SK-N-SH treated with all-trans-retinoic acid at 6 μM for 48 hours (cell line): Measurements from ENCODE around the gene OGDHL.

ENCODE experiments used
- ATAC-seq: fragments of 200-7000 bp; cut with Tn5 transposase; 3 replicates; pipeline ENCODE4 v1.9.1; 2020; ENCODE audit warnings: mild to moderate bottlenecking, moderate library complexity
- ARNTL ChIP-seq: fragments of 450-650 bp; formaldehyde crosslinking; IDR thresholded peaks from 2 replicates; pipeline ENCODE4 v1.5.0; 2020; ENCODE audit warnings: low read depth, mild to moderate bottlenecking, moderate library complexity, borderline replicate concordance
- BACH2 ChIP-seq: fragments of 250-450 bp; sonication (Bioruptor Pico); IDR thresholded peaks from 2 replicates; pipeline ENCODE4 v1.9.0; 2021; ENCODE audit warnings: mild to moderate bottlenecking, borderline replicate concordance
- CSDC2 ChIP-seq: fragments of 250-450 bp; sonication (Bioruptor Pico); IDR thresholded peaks from 2 replicates; pipeline ENCODE4 v1.5.0; 2020; ENCODE audit warnings: mild to moderate bottlenecking, moderate library complexity
- CSRNP3 ChIP-seq: fragments of 250-450 bp; sonication (Bioruptor Pico); IDR thresholded peaks from 2 replicates; pipeline ENCODE4 v1.5.1; 2021; ENCODE audit warnings: mild to moderate bottlenecking, moderate library complexity
- ESRRG ChIP-seq: fragments of 250-450 bp; sonication (Bioruptor Pico); IDR thresholded peaks from 2 replicates; pipeline ENCODE4 v1.6.1; 2021; ENCODE audit warnings: mild to moderate bottlenecking
- GLIS3 ChIP-seq: fragments of 250-450 bp; sonication (Bioruptor Pico); IDR thresholded peaks from 2 replicates; pipeline ENCODE4 v1.5.0; 2020; ENCODE audit warnings: mild to moderate bottlenecking, moderate library complexity
- OSR1 ChIP-seq: fragments of 250-450 bp; sonication (Bioruptor Pico); IDR thresholded peaks from 2 replicates; pipeline ENCODE4 v1.8.0; 2022; ENCODE audit warnings: moderate library complexity, mild to moderate bottlenecking, inconsistent platforms
- PATZ1 ChIP-seq: fragments of 250-450 bp; sonication (Bioruptor Pico); IDR thresholded peaks from 2 replicates; pipeline ENCODE4 v1.8.0; 2020; ENCODE audit warnings: mild to moderate bottlenecking, moderate library complexity, borderline replicate concordance
- POU6F1 ChIP-seq: fragments of 250-450 bp; sonication (Bioruptor Pico); IDR thresholded peaks from 2 replicates; pipeline ENCODE4 v1.8.0; 2021; ENCODE audit warnings: low read depth, mild to moderate bottlenecking, moderate library complexity, borderline replicate concordance
- PPARA ChIP-seq: fragments of 250-450 bp; sonication (Bioruptor Pico); IDR thresholded peaks from 2 replicates; pipeline ENCODE4 v1.5.0; 2020; ENCODE audit warnings: mild to moderate bottlenecking, borderline replicate concordance
- RARB ChIP-seq: fragments of 250-450 bp; sonication (Bioruptor Pico); IDR thresholded peaks from 2 replicates; pipeline ENCODE4 v1.8.0; 2021; ENCODE audit warnings: mild to moderate bottlenecking, moderate library complexity
- SNAI2 ChIP-seq: fragments of 250-450 bp; sonication (Bioruptor Pico); IDR thresholded peaks from 2 replicates; pipeline ENCODE4 v1.5.0; 2020; ENCODE audit warnings: mild to moderate bottlenecking, moderate library complexity
- TCF4 ChIP-seq: fragments of 250-450 bp; sonication (Bioruptor Pico); IDR thresholded peaks from 2 replicates; pipeline ENCODE4 v1.8.0; 2021; ENCODE audit warnings: mild to moderate bottlenecking, moderate library complexity, borderline replicate concordance
- TOX ChIP-seq: fragments of 250-450 bp; sonication (Bioruptor Pico); IDR thresholded peaks from 2 replicates; pipeline ENCODE4 v1.8.0; 2021; ENCODE audit warnings: mild to moderate bottlenecking, moderate library complexity, borderline replicate concordance
- TSHZ2 ChIP-seq: fragments of 250-450 bp; sonication (Bioruptor Pico); IDR thresholded peaks from 2 replicates; pipeline ENCODE4 v1.5.0; 2020; ENCODE audit warnings: mild to moderate bottlenecking, moderate library complexity
- ZC3H10 ChIP-seq: fragments of 250-450 bp; sonication (Bioruptor Pico); IDR thresholded peaks from 2 replicates; pipeline ENCODE4 v1.5.1; 2021; ENCODE audit warnings: mild to moderate bottlenecking, moderate library complexity
- ZFP3 ChIP-seq: fragments of 250-450 bp; sonication (Bioruptor Pico); IDR thresholded peaks from 2 replicates; pipeline ENCODE4 v1.5.0; 2020; ENCODE audit warnings: mild to moderate bottlenecking, moderate library complexity
- ZFP30 ChIP-seq: fragments of 450-650 bp; formaldehyde crosslinking; IDR thresholded peaks from 2 replicates; pipeline ENCODE4 v1.5.0; 2022; ENCODE audit warnings: mild to moderate bottlenecking, moderate library complexity
- ZNF565 ChIP-seq: fragments of 450-650 bp; formaldehyde crosslinking; conservative IDR thresholded peaks from 2 replicates; pipeline ENCODE4 v1.5.0; 2020; ENCODE audit warnings: low read depth, mild to moderate bottlenecking, moderate library complexity
- ZNF70 ChIP-seq: fragments of 450-650 bp; formaldehyde crosslinking; IDR thresholded peaks from 2 replicates; pipeline ENCODE4 v1.5.0; 2020; ENCODE audit warnings: mild to moderate bottlenecking, moderate library complexity
- ZNF8 ChIP-seq: fragments of 450-650 bp; formaldehyde crosslinking; IDR thresholded peaks from 2 replicates; pipeline ENCODE4 v1.5.0; 2020; ENCODE audit warnings: mild to moderate bottlenecking, moderate library complexity

OGDHL gene

GRCh38 chr10:49690698-49691356 lies 71.3 kb downstream of the OGDHL start:
- peak; percentile 95 for ATAC-seq
- TF ChIP-seq OSR1 (CRISPR knock-in tag) (no peak), TCF4 (0 out of 2 replicates have a peak, but pooled peaks have one; percentile 21)

- no peak for TF ChIP-seq ZC3H10 (CRISPR knock-in tag)
- no peak for TF ChIP-seq PPARA (CRISPR knock-in tag)
- TF ChIP-seq BACH2 (CRISPR knock-in tag) = no peak
- no peak for TF ChIP-seq TCF4
- no peak for TF ChIP-seq SNAI2 (CRISPR knock-in tag)
- no peak for TF ChIP-seq ZNF565 (CRISPR knock-in tag)
- TF ChIP-seq ZNF8 (CRISPR knock-in tag) = no peak
- no peak for TF ChIP-seq TOX (CRISPR knock-in tag)
- TF ChIP-seq ZNF70 (CRISPR knock-in tag) = no peak
- no peak for TF ChIP-seq CSDC2 (CRISPR knock-in tag)
- no peak for TF ChIP-seq CSRNP3 (CRISPR knock-in tag)
- no peak for TF ChIP-seq ZFP3 (CRISPR knock-in tag)
- TF ChIP-seq PATZ1 (CRISPR knock-in tag) = no peak
- no peak for TF ChIP-seq TSHZ2 (CRISPR knock-in tag)
- no peak for TF ChIP-seq RARB (CRISPR knock-in tag)
- TF ChIP-seq ESRRG (CRISPR knock-in tag) = no peak
- ATAC-seq = no peak
Observed at GRCh38 chr10:49689882-49690510, 72.1 kb downstream of the OGDHL start.

GRCh38 chr10:49688920-49689319 lies 73.2 kb downstream of the OGDHL start:
- TF ChIP-seq TOX (CRISPR knock-in tag) (no peak), ARNTL (CRISPR knock-in tag) (no peak), ZNF70 (CRISPR knock-in tag) (no peak), ZFP30 (CRISPR knock-in tag) (no peak), ZFP3 (CRISPR knock-in tag) (no peak), BACH2 (CRISPR knock-in tag) (no peak), CSDC2 (CRISPR knock-in tag) (no peak), GLIS3 (CRISPR knock-in tag) (no peak), ZC3H10 (CRISPR knock-in tag) (no peak), PPARA (CRISPR knock-in tag) (no peak), TCF4 (no peak)
- no peak for ATAC-seq

- no peak for ATAC-seq
- TF ChIP-seq TSHZ2 (CRISPR knock-in tag) = no peak
- TF ChIP-seq ZC3H10 (CRISPR knock-in tag) = no peak
- no peak for TF ChIP-seq ESRRG (CRISPR knock-in tag)
- no peak for TF ChIP-seq PPARA (CRISPR knock-in tag)
- TF ChIP-seq CSDC2 (CRISPR knock-in tag) = no peak
- TF ChIP-seq TCF4 = no peak
- TF ChIP-seq ARNTL (CRISPR knock-in tag) = no peak
- TF ChIP-seq ZFP3 (CRISPR knock-in tag) = no peak
- TF ChIP-seq TOX (CRISPR knock-in tag) = no peak
- no peak for TF ChIP-seq CSRNP3 (CRISPR knock-in tag)
- no peak for TF ChIP-seq POU6F1 (CRISPR knock-in tag)
Observed at GRCh38 chr10:49688261-49688846, 73.8 kb downstream of the OGDHL start.
